ENCODE measurements around the gene GNAT1.

DNA sequence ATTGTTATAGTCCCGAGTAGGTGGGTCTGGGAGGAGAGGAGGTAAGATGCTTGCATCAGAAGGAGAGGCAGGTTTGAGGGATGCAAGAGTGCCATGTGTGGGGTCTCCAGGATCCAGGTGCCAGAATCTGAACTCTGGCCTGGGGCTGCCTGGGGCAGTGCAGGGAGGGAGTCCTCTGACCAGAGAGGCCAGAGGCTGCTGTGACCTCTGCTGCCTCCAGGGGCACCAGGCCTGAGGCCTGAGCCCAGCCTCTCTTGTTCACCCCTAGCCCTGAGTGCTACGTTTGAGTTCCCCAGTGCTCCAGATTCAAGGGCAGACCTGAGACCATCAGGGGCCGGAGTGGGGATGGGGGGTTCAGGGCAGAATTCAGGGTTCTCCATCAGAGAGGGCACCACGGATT lies 21.1 kb downstream of the GNAT1 start:
- TF ChIP-seq EZH2 (IDR thresholded peaks at IDR 0.05; ENCODE audit: insufficient read depth, poor library complexity, severe bottlenecking) (no peak), EZH2phosphoT487 (IDR thresholded peaks at IDR 0.05; ENCODE audit: insufficient read depth, low read depth) (no peak)
